Smooth muscle cell (in vitro differentiated cells): ENCODE measurements around the gene ACTR1A. TPM values are rescaled to one million over a fixed set of nuclear protein-coding genes. Genes with fewer than 3 reads are reported as not detected.
A peak's percentile ranks its signal among the peaks of the same experiment; 100 is the strongest.

Source experiments
- DNase-seq: peaks from one replicate; lab custom pipeline; 2025; ENCODE audit not compliant: unreplicated experiment; lab: John Stamatoyannopoulos, UW
- H2AFZ ChIP-seq: fragments of 200-600 bp; sonication (generic); 2 replicates; pipeline ENCODE4 v1.6.0; 2016; ENCODE audit warnings: antibody characterized with exemption, low read depth, mild to moderate bottlenecking
- H3F3A ChIP-seq: fragments of 200-600 bp; sonication (generic); 2 replicates; pipeline ENCODE4 v1.6.0; 2017; ENCODE audit warnings: antibody characterized with exemption, low read depth
- H3K27ac ChIP-seq: fragments of 200-600 bp; sonication (generic); 2 replicates; pipeline ENCODE4 v1.5.1; 2016; ENCODE audit warnings: low read depth, mild to moderate bottlenecking
- H3K27me3 ChIP-seq: fragments of 200-600 bp; sonication (generic); 2 replicates; pipeline ENCODE4 v1.6.1; 2016; ENCODE audit warnings: low read depth, mild to moderate bottlenecking
- H3K36me3 ChIP-seq: fragments of 200-600 bp; sonication (generic); 2 replicates; pipeline ENCODE4 v1.5.1; 2016; ENCODE audit warnings: low read depth
- H3K4me1 ChIP-seq: fragments of 200-600 bp; sonication (generic); 2 replicates; pipeline ENCODE4 v1.5.1; 2016; ENCODE audit warnings: low read depth
- H3K4me2 ChIP-seq: fragments of 200-600 bp; sonication (generic); 2 replicates; pipeline ENCODE4 v1.6.0; 2016; ENCODE audit warnings: mild to moderate bottlenecking
- H3K4me3 ChIP-seq: fragments of 200-600 bp; sonication (generic); 2 replicates; pipeline ENCODE4 v1.5.1; 2016; ENCODE audit warnings: mild to moderate bottlenecking
- H3K79me2 ChIP-seq: fragments of 200-600 bp; sonication (generic); 2 replicates; pipeline ENCODE4 v1.6.0; 2016; ENCODE audit warnings: low read depth, mild to moderate bottlenecking
- H3K9ac ChIP-seq: fragments of 200-600 bp; sonication (generic); 2 replicates; pipeline ENCODE4 v1.6.0; 2016; ENCODE audit warnings: low read depth
- H3K9me3 ChIP-seq: fragments of 200-600 bp; sonication (generic); replicated peaks from 2 replicates; pipeline ENCODE4 v1.5.1; 2016; ENCODE audit warnings: low read depth
- H4K20me1 ChIP-seq: fragments of 200-600 bp; sonication (generic); 2 replicates; pipeline ENCODE4 v1.6.0; 2016; ENCODE audit warnings: low read depth
- WGBS: methylation state at CpG from one replicate; pipeline ENCODE4 v1.1.7; 2016; ENCODE audit warnings: low lambda C conversion rate; 5-methylcytosine and 5-hydroxymethylcytosine counted together
- polyA plus RNA-seq: library from polyadenylated mRNA; unstranded; fragments of >200 nt; fragmentation: Nextera tagmentation; extraction: Ambion mirVana; gene quantifications from 2 replicates; pipeline ENCODE4 v1.2.1, GENCODE V29; 2016
- total RNA-seq: library from RNA; depleted of rRNA; stranded (reverse); fragments of >200 nt; gene quantifications from 2 replicates; pipeline ENCODE4 v1.2.3, GENCODE V29; 2014
- TF ChIP-seq, protein P1 (sequence below): fragments of 200-600 bp; sonication (generic); IDR thresholded peaks from 2 replicates; pipeline ENCODE4 v1.5.1; 2017; ENCODE audit warnings: borderline replicate concordance, mild to moderate bottlenecking, antibody characterized with exemption; ENCODE audit not compliant: insufficient read depth, poor library complexity, severe bottlenecking

The ACTR1A gene
- total and polyA plus RNA-seq, 2 experiments from 2014 or later, result 144 to 149 TPM

DNA sequence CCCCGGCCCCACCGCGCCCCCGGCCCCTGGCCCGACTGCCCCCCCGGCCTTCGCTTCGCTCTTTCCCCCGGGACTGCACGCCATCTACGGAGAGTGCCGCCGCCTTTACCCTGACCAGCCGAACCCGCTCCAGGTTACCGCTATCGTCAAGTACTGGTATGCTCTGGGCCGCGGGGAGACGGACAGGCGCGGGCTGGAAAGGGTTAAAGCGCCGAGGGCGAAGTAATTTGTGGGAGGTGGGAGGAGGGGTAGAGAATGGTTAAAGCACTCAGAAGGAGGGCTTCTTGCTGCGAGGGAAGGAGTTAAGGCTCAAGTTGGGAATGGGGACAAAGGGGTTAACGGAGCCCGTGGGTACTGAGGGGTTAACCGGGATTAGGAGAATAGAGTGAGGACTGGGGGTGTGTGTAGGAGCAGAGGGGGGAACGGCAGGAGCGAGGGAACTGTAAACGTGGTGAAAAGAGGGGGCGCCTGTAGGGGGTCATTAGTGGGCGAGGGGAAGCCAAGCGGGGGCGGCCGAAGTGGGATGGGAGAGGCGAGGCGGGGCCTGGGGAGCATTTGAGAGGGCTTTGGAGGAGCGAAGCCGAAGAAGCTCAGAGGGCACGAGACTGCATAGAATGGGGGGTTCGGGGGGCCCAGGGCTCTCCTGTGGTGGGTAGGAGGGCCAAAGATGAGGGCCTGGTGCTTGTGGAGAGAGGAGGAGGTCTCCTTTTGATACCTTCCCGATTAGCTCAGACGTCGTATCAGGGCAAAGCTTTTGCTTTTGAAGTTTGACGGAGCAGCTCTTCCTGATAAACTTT is 1.9 kb upstream of the ACTR1A start:
- H2AFZ ChIP-seq, result peak overlapping the region; percentile 82
- H3K4me1 ChIP-seq, result peaks cover 15% of the 10 kb centered on the region
- peaks cover 5% of the 10 kb centered on the region for H3F3A ChIP-seq
- peak overlapping the region; percentile 80 for H3K9ac ChIP-seq
- H3K4me2 ChIP-seq, result peak overlapping the region; percentile 97
- H3K4me3 ChIP-seq, result peak overlapping the region; percentile 83
- peak; percentile 17 for DNase-seq
- H3K9me3 ChIP-seq, result no peaks in the 10 kb centered on the region
- peaks cover 78% of the 10 kb centered on the region for H3K79me2 ChIP-seq
- H3K27ac ChIP-seq, result peak overlapping the region; percentile 38
- H3K36me3 ChIP-seq, result no peaks in the 10 kb centered on the region
- H4K20me1 ChIP-seq, result peaks cover 73% of the 10 kb centered on the region
- TF ChIP-seq, protein P1, sequence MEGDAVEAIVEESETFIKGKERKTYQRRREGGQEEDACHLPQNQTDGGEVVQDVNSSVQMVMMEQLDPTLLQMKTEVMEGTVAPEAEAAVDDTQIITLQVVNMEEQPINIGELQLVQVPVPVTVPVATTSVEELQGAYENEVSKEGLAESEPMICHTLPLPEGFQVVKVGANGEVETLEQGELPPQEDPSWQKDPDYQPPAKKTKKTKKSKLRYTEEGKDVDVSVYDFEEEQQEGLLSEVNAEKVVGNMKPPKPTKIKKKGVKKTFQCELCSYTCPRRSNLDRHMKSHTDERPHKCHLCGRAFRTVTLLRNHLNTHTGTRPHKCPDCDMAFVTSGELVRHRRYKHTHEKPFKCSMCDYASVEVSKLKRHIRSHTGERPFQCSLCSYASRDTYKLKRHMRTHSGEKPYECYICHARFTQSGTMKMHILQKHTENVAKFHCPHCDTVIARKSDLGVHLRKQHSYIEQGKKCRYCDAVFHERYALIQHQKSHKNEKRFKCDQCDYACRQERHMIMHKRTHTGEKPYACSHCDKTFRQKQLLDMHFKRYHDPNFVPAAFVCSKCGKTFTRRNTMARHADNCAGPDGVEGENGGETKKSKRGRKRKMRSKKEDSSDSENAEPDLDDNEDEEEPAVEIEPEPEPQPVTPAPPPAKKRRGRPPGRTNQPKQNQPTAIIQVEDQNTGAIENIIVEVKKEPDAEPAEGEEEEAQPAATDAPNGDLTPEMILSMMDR, result no peak
- under 1% methylated on average over 37 of the region's 47 CpGs for WGBS
- H3K27me3 ChIP-seq, result no peaks in the 10 kb centered on the region

DNA sequence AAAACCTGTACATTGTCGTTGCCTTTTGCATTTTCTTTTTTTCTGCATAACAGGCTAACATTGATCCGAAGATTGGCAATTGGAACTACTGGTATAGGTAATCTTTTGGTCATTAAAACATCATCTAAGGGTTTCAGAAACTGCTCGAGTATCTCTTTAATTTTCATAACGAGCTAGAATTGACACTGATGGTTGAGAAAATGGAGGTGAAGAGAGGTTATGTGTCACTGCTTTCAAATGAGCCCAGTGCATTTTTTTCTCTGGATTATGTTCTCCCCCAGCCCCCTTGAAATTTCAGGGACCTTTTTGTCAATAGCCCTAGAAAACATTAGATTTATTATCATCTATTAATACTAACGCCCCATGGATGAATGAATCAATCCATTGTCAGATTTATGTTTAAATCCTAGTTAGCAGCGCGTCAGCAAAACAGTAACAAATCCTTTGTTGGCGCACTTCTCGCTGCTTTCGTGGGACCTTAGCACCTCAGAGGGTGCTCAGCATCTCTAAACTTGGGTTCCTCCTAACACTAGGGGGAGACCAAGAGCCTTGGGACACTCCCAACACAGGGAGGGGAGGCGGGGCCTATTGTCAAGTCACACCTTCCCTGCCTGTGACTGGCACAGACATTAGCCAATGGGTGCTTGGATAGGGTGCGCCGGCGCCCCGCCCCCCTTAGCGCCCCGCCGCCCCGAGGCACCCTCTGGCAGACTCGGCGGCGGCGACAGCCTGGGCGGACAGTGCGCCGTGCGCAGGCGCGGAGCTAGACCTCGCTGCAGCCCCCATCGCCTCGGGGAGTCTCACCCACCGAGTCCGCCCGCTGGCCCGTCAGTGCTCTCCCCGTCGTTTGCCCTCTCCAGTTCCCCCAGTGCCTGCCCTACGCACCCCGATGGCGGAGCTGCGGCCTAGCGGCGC is 1.0 kb upstream of the ACTR1A start, which contains the start of gene SUFU:
TSS of gene SUFU (plus strand) at position 709 of the 915 bp plus-strand sequence. CDS start at position 890, 181 bp downstream.
- peak; percentile 91 for DNase-seq
- Histone ChIP-seq H2AFZ (peak within 1 kb of the TSS; percentile 82), H3K36me3 (no peaks in the 10 kb centered on the region), H3K27ac (peak within 1 kb of the TSS; percentile 72), H3K79me2 (peaks cover 78% of the 10 kb centered on the region), H3K9ac (peak within 1 kb of the TSS; percentile 80), H3K4me2 (peak within 1 kb of the TSS; percentile 97), H3K4me1 (peaks cover 15% of the 10 kb centered on the region), H3K27me3 (no peaks in the 10 kb centered on the region), H3F3A (peaks cover 5% of the 10 kb centered on the region), H3K4me3 (peak within 1 kb of the TSS; percentile 83), H4K20me1 (peaks cover 73% of the 10 kb centered on the region), H3K9me3 (no peaks in the 10 kb centered on the region)
- TF ChIP-seq, protein P1, result peak; percentile 68
- WGBS, result 2% methylated on average over 32 of the region's 44 CpGs

DNA sequence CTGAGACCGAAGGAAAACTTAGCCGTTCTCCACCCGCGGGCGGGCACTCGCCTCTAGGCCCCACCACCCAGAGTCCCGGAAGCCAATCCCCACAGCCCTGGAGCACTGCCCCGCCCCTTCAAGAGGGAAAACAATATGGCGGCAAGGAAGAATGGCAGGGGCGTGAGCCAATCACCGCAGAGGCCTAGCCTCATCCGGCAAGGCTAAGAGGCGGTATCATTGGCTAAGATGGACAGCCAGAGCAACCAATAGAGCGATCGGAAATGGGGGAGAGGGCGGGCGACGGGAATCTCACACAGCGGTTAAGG is 529 bp downstream of the ACTR1A start:
- Histone ChIP-seq H3K79me2 (peaks cover 78% of the 10 kb centered on the region), H3K36me3 (no peaks in the 10 kb centered on the region), H4K20me1 (peaks cover 73% of the 10 kb centered on the region), H3K9me3 (no peaks in the 10 kb centered on the region), H3K4me2 (peak overlapping the region; percentile 89), H2AFZ (peak overlapping the region; percentile 97), H3K9ac (peak overlapping the region; percentile 90), H3F3A (peaks cover 5% of the 10 kb centered on the region), H3K27ac (peak overlapping the region; percentile 72), H3K4me3 (peak overlapping the region; percentile 83), H3K4me1 (peaks cover 15% of the 10 kb centered on the region), H3K27me3 (no peaks in the 10 kb centered on the region)
- TF ChIP-seq, protein P1, result no peak
- DNase-seq, result peak; percentile 96
- 2% methylated on average over 19 of the region's 19 CpGs for WGBS
